Activated T-helper 2 cell treated with anti-CD3 and anti-CD28 coated beads, Interferon-gamma antibody, Interleukin-2, Interleukin-4, amounts not matched to agents 10 μg/mL and 5 μg/mL and 100 μg/mL, durations not matched to agents 14 hours and 24 hours and 36 hours (primary cell): ENCODE data around the gene POLN. TPM values are rescaled to one million over a fixed set of nuclear protein-coding genes. Genes with fewer than 3 reads are reported as not detected.
"Not testable (repeated sequence)": the region's sequence is repeated elsewhere in the genome, so short reads cannot be mapped to it uniquely, and the experiment has no call there.

Experiments
- DNase-seq: peaks from one replicate; pipeline ENCODE4 v3.0.0; 2021; ENCODE audit warnings: low spot score
- H3K27ac Mint-ChIP-seq: one replicate; pipeline ENCODE4 v1.8.0; 2021; ENCODE audit warnings: mixed read lengths
- H3K27me3 Mint-ChIP-seq: one replicate; pipeline ENCODE4 v1.8.0; 2021; ENCODE audit warnings: low read depth, mixed read lengths
- H3K36me3 Mint-ChIP-seq: one replicate; pipeline ENCODE4 v1.8.0; 2021; ENCODE audit warnings: low read depth, mixed read lengths
- H3K4me1 Mint-ChIP-seq: one replicate; pipeline ENCODE4 v1.8.0; 2021; ENCODE audit warnings: low read depth, mixed read lengths
- H3K4me3 Mint-ChIP-seq: one replicate; pipeline ENCODE4 v1.8.0; 2021; ENCODE audit warnings: low read depth, mild to moderate bottlenecking, moderate library complexity, mixed read lengths
- H3K9me3 Mint-ChIP-seq: one replicate; pipeline ENCODE4 v1.8.0; 2021; ENCODE audit warnings: mixed read lengths
- intact Hi-C: fragments of 100-400 bp; cut with micrococcal nuclease; formaldehyde crosslinking; loops from one replicate; pipeline ENCODE4 v1.15.1; 2023
- total RNA-seq: library from RNA; stranded (reverse); gene quantifications from 2 replicates; pipeline ENCODE4 v1.2.3, GENCODE V29; 2022

The POLN gene
- total RNA-seq, 1 donor from 2014 or later = 1.4 TPM

- no peak overlapping the region for H3K4me3 Mint-ChIP-seq
Measured at GRCh38 chr4:2166253-2166652, 75.7 kb downstream of the POLN start.

DNA sequence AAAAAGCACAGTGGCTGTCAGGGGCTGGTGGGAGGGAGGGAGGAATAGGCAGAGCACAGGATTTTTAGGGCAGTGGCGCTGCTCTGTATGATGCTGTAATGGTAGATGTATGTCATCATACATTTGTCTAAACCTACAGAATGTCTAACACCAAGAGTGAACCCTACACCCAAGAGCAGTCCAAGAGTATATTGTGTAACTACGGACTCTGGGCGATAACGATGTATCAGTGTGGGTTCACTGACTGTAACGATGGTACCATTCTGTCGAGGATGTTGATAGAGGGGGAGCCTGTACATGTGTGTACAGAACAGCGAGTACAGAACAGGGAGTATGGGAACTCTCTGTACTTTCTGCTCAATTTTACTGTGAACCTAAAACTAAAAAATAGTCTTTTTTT, 76.5 kb downstream of the POLN start:
- Mint-ChIP-seq H3K27ac (no peak overlapping the region), H3K36me3 (peaks cover 6% of the 10 kb centered on the region), H3K27me3 (no peaks in the 10 kb centered on the region), H3K9me3 (no peaks in the 10 kb centered on the region), H3K4me3 (no peak overlapping the region), H3K4me1 (peaks cover 14% of the 10 kb centered on the region)
- DNase-seq = no peak
- intact Hi-C loops = no loop called here

More at GRCh38 chr4:2166253-2166652, 75.7 kb downstream of the POLN start:
- peaks cover 6% of the 10 kb centered on the region for H3K36me3 Mint-ChIP-seq
- no peaks in the 10 kb centered on the region for H3K27me3 Mint-ChIP-seq
- peaks cover 16% of the 10 kb centered on the region for H3K4me1 Mint-ChIP-seq
- no peak overlapping the region for H3K27ac Mint-ChIP-seq
- intact Hi-C loops = no loop called here
- H3K9me3 Mint-ChIP-seq = no peaks in the 10 kb centered on the region
- DNase-seq = no peak

GRCh38 chr4:2163311-2163821, 78.6 kb downstream of the POLN start:
- no peaks in the 10 kb centered on the region for H3K27me3 Mint-ChIP-seq
- peaks cover 5% of the 10 kb centered on the region for H3K4me1 Mint-ChIP-seq
- intact Hi-C loops = no loop called here
- no peak overlapping the region for H3K4me3 Mint-ChIP-seq
- no peaks in the 10 kb centered on the region for H3K36me3 Mint-ChIP-seq
- no peak overlapping the region for H3K27ac Mint-ChIP-seq
- no peaks in the 10 kb centered on the region for H3K9me3 Mint-ChIP-seq
- no peak for DNase-seq

GRCh38 chr4:2161092-2161703, 80.7 kb downstream of the POLN start:
- DNase-seq, H3K27ac Mint-ChIP-seq, H3K9me3 Mint-ChIP-seq: not testable (repeated sequence)

DNA sequence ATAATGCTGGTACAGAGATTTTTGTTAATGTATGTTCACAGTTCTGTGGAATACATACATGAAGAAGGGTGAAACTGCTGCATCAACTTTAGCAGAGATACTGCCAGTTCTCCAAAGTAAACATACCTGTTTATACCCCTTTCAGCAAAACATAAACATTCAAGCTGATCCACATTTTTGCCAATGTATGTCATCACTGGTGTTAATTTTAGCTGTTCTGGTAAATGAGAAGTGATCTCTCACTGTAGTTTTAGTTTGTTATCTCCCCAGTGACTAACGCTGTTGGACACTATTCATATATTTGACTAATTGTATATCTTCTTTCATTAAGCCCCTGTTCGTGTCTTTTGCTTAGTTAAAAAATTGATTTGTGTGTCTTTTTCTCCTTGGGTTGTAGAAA, 82.0 kb downstream of the POLN start:
- Mint-ChIP-seq H3K4me3 (no peak overlapping the region), H3K27ac (no peak overlapping the region), H3K9me3 (no peaks in the 10 kb centered on the region), H3K36me3 (no peaks in the 10 kb centered on the region), H3K27me3 (no peaks in the 10 kb centered on the region), H3K4me1 (no peaks in the 10 kb centered on the region)
- intact Hi-C loops = no loop called here
- DNase-seq = no peak

More at GRCh38 chr4:2161092-2161703, 80.7 kb downstream of the POLN start:
- H3K36me3 Mint-ChIP-seq, H3K4me1 Mint-ChIP-seq, H3K4me3 Mint-ChIP-seq, intact Hi-C loops, H3K27me3 Mint-ChIP-seq: not testable (repeated sequence)

DNA sequence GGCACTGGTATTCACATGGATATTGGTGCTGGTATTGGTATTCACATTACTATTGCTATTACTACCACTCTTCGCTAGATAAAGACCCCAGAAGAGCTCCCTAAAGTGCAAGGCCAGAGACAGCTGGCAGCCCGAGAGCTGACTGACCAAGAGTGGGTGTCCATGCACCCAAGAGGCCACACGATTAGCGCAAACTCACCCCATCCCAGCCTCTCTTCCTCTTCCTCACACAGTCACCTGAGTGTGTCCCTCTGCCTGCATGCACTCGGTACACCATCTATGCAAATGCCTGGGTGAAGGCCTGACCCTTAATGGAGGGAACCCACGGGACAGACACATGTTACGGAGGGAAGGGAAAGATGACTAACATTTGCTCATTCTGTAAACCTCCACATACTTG, 86.7 kb downstream of the POLN start:
- intact Hi-C loops = no loop called here
- peaks cover 6% of the 10 kb centered on the region for H3K36me3 Mint-ChIP-seq
- no peaks in the 10 kb centered on the region for H3K4me1 Mint-ChIP-seq
- no peak for DNase-seq
- H3K27me3 Mint-ChIP-seq = peaks cover 7% of the 10 kb centered on the region
- H3K4me3 Mint-ChIP-seq = no peak overlapping the region
- H3K9me3 Mint-ChIP-seq = peaks cover 7% of the 10 kb centered on the region
- no peak overlapping the region for H3K27ac Mint-ChIP-seq

GRCh38 chr4:2154215-2154740, 87.6 kb downstream of the POLN start:
- no peak overlapping the region for H3K4me3 Mint-ChIP-seq
- intact Hi-C loops = no loop called here
- DNase-seq = no peak
- no peaks in the 10 kb centered on the region for H3K4me1 Mint-ChIP-seq
- peaks cover 7% of the 10 kb centered on the region for H3K9me3 Mint-ChIP-seq
- peaks cover 6% of the 10 kb centered on the region for H3K36me3 Mint-ChIP-seq
- no peak overlapping the region for H3K27ac Mint-ChIP-seq
- peaks cover 7% of the 10 kb centered on the region for H3K27me3 Mint-ChIP-seq

- Mint-ChIP-seq H3K4me3 (no peak overlapping the region), H3K27me3 (peaks cover 7% of the 10 kb centered on the region), H3K36me3 (peaks cover 6% of the 10 kb centered on the region), H3K4me1 (no peaks in the 10 kb centered on the region), H3K27ac (no peak overlapping the region), H3K9me3 (peaks cover 7% of the 10 kb centered on the region)
- DNase-seq = no peak
- intact Hi-C loops = no loop called here
Measured at GRCh38 chr4:2151544-2151943, 90.4 kb downstream of the POLN start.

- Mint-ChIP-seq H3K27me3 (peaks cover 7% of the 10 kb centered on the region), H3K27ac (no peak overlapping the region), H3K4me3 (no peak overlapping the region), H3K9me3 (peaks cover 7% of the 10 kb centered on the region), H3K4me1 (no peaks in the 10 kb centered on the region), H3K36me3 (peaks cover 6% of the 10 kb centered on the region)
- no peak for DNase-seq
- intact Hi-C loops = no loop called here
Measured at GRCh38 chr4:2150076-2150475, 91.8 kb downstream of the POLN start.

- no peak overlapping the region for H3K27ac Mint-ChIP-seq
- no peaks in the 10 kb centered on the region for H3K36me3 Mint-ChIP-seq
- no peak for DNase-seq
- H3K27me3 Mint-ChIP-seq = no peaks in the 10 kb centered on the region
- no peaks in the 10 kb centered on the region for H3K9me3 Mint-ChIP-seq
- H3K4me3 Mint-ChIP-seq = no peak overlapping the region
- intact Hi-C loops = no loop called here
- peaks cover 19% of the 10 kb centered on the region for H3K4me1 Mint-ChIP-seq
Measured at GRCh38 chr4:2142630-2143427, 99.1 kb downstream of the POLN start.

DNA sequence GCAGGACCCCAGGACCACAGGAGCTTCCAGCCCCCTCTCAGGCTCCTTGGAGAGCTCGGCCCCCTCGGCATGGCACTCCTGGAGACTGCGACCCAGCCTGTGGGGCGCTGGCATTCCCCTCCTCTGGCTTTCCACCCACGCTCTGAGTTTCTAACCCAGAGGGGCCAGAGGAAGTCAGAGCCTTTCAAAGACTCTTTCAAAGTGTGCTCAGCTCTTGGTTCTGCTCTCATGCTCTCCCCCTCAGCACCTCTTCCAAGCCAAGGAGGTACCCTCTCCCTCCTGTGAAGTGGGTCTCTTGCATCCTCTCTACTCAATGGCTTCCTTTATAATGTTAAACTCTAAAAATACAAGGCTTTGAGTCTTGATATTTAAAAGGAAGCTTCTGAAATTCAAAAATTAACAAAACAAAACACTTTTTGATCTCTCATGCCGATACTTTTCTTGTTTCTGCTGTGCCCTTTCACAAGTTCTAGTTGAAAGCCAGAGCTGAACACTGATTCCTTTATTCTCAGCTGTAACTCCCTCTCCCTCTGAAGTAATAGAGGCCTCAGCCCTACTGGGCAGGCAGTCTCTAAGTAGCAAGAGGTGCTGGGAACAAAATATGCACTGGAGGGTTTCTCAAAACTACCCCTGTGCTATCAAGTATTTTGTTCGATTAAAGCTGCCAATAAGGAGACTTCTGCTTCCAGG, 100.0 kb downstream of the POLN start:
- Mint-ChIP-seq H3K36me3 (no peaks in the 10 kb centered on the region), H3K27ac (peak overlapping the region; percentile 66), H3K27me3 (no peaks in the 10 kb centered on the region), H3K9me3 (no peaks in the 10 kb centered on the region), H3K4me3 (no peak overlapping the region), H3K4me1 (peaks cover 19% of the 10 kb centered on the region)
- DNase-seq = no peak
- intact Hi-C loops = no loop called here

DNA sequence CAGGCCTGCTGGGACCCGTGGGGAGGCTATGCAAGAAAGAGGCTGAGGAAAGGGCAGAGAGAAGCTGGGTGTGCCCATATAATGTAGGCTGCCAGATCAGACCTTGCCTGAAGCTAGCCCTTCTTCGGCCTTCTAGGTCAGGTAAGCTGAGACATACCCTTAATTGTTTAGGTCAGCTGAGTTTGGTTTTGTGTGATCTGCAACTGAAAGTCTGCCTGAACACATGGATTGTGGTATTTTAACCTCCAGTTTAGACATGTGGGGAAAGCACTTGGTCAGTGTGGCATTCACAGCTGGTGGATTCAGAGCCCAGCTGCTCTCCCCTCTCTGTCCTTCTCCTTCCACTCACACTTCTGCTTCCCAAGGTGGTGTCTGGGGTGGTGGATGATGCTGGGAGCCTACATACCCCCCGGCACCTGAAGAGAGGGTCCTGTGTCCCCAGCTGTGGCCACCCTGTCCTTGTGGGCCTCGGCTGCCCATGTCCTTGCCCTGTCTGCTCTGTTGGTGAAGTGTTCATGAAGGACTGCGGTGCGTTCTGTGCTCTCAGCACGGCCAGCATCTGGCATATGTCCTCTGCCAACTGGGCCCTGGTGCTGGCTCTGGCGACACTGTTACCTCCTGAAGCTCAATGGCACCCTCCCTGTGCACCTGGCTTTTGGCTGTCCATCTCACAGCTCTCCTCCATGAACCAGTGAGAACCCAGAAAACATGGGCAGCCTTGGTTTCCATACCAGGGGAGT, 100.7 kb downstream of the POLN start:
- no peaks in the 10 kb centered on the region for H3K9me3 Mint-ChIP-seq
- H3K4me3 Mint-ChIP-seq = no peak overlapping the region
- H3K4me1 Mint-ChIP-seq = peaks cover 19% of the 10 kb centered on the region
- H3K36me3 Mint-ChIP-seq = no peaks in the 10 kb centered on the region
- DNase-seq = no peak
- no peaks in the 10 kb centered on the region for H3K27me3 Mint-ChIP-seq
- intact Hi-C loops = no loop called here
- no peak overlapping the region for H3K27ac Mint-ChIP-seq
